ENCODE results near the gene CSK. TPM values are rescaled to one million over a fixed set of nuclear protein-coding genes. Genes with fewer than 3 reads are reported as not detected.

Gene CSK
- total and polyA plus RNA-seq, 2 of the 8 experiments (the other 6 are each of a cell fraction or from before 2014, with no cell fraction given), result 13.7 to 50.2 TPM

- H2BK15ac ChIP-seq (ENCODE audit: low read length), result no peak overlapping the region
- no peaks in the 10 kb centered on the region for H3K36me3 ChIP-seq (ENCODE audit: control insufficient read depth in 2 of 4, insufficient read depth in 4 of 4, low read length in 3 of 4)
- TF ChIP-seq SRF (IDR thresholded peaks at IDR 0.05; ENCODE audit: low read depth, low read length) (no peak), POLR2A (IDR thresholded peaks at IDR 0.05; ENCODE audit: control extremely low read depth in 1 of 2, low read depth in 2 of 2, low read length in 2 of 2) (no peak), SP2 (IDR thresholded peaks at IDR 0.05; ENCODE audit: low read length) (no peak), NANOG (IDR thresholded peaks at IDR 0.05; ENCODE audit: insufficient read depth, low read depth, low read length, poor library complexity, severe bottlenecking) (no peak), EZH2 (IDR thresholded peaks at IDR 0.05; ENCODE audit: low read depth, low read length, severe bottlenecking) (peak; percentile 8), FOSL1 (IDR thresholded peaks at IDR 0.05; ENCODE audit: insufficient read depth, low read depth, low read length) (no peak), POU5F1 (IDR thresholded peaks at IDR 0.05; ENCODE audit: low read depth, low read length) (no peak), ASH2L (IDR thresholded peaks at IDR 0.05; ENCODE audit: low read length) (peak; percentile 53), HDAC2 (IDR thresholded peaks at IDR 0.05; ENCODE audit: borderline replicate concordance in 1 of 2, low read depth in 2 of 2, low read length in 2 of 2) (0 out of 4 replicates have a peak, but pooled peaks of 1 of the 2 experiments have one; percentile 23), KDM4A (IDR thresholded peaks at IDR 0.05; ENCODE audit: low read depth, low read length, severe bottlenecking) (peak; percentile 51)
- TF ChIP-seq, protein P1, sequence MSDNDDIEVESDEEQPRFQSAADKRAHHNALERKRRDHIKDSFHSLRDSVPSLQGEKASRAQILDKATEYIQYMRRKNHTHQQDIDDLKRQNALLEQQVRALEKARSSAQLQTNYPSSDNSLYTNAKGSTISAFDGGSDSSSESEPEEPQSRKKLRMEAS (IDR thresholded peaks at IDR 0.05), result peak; percentile 47; the same call in 1 of the 2 replicates
- peaks cover 9% of the 10 kb centered on the region for H3K23me2 ChIP-seq (ENCODE audit: low read depth, low read length)
- H4K8ac ChIP-seq (ENCODE audit: extremely low read depth, insufficient read depth, low read length), result peak overlapping the region; percentile 3; the same call in 1 of the 2 replicates
- peak overlapping the region; percentile 51 for H4K91ac ChIP-seq (replicated peaks; ENCODE audit: insufficient read length, low read length)
- H3K4ac ChIP-seq (replicated peaks; ENCODE audit: insufficient read length, low read depth, low read length), result peak overlapping the region; percentile 27
- H4K20me1 ChIP-seq (replicated peaks in 1 of 2; ENCODE audit: control insufficient read depth in 1 of 2, insufficient read depth in 2 of 2, low read length in 2 of 2), result peaks cover 3 to 19% of the 10 kb centered on the region in 2 experiments
- 9% methylated on average over 10 of the region's 72 CpGs; no CpG with 5 or more reads in 1 of the 2 experiments for WGBS, 2 experiments (ENCODE audit: extremely low coverage in 1 of 2, insufficient coverage in 1 of 2, insufficient read length in 1 of 2, insufficient replicate concordance in 2 of 2, low coverage in 1 of 2, low lambda C conversion rate in 2 of 2, missing lambda C conversion rate in 1 of 2)
- peaks cover 0 to 15% (median 11%) of the 10 kb centered on the region in 4 experiments; a peak in 6 of 7 replicates for H3K27me3 ChIP-seq (replicated peaks in 1 of 4; ENCODE audit: control insufficient read depth in 3 of 4, extremely low read depth in 1 of 4, insufficient read depth in 3 of 4, low read length in 3 of 4)
- H3K4me2 ChIP-seq (ENCODE audit: insufficient read depth in 1 of 2, low read depth in 2 of 2, low read length in 2 of 2), result peak overlapping the region; percentile 86 to 91
- no peak overlapping the region for H2BK5ac ChIP-seq (ENCODE audit: low read depth, low read length)
- no peak for FAIRE-seq
- peak overlapping the region; percentile 55 to 82 (median 60) for H3K4me3 ChIP-seq (ENCODE audit: extremely low read depth in 1 of 4, insufficient read depth in 2 of 4, low read depth in 3 of 4, low read length in 4 of 4)
- no peaks in the 10 kb centered on the region for H3K9me3 ChIP-seq (ENCODE audit: insufficient read depth in 2 of 2, low read depth in 1 of 2, low read length in 1 of 2)
- H3K27ac ChIP-seq (ENCODE audit: low read depth, low read length), result no peak overlapping the region
- H3K23ac ChIP-seq (ENCODE audit: insufficient read length), result no peak overlapping the region
- peak overlapping the region; percentile 48 for H3K18ac ChIP-seq (ENCODE audit: extremely low read depth, low read length)
- H2BK120ac ChIP-seq (replicated peaks; ENCODE audit: low read depth, low read length), result no peak overlapping the region
- no peak overlapping the region for H2BK20ac ChIP-seq (ENCODE audit: low read length)
- ChIA-PET POLR2A (ENCODE audit: partially characterized antibody) (interaction anchor here (1.0 to 5.6 kb wide), 9 partner anchors 10 to 167 kb away, joined by 3 to 26 read pairs (median 4); partner anchors contain the start of genes CLK3 and ULK3), CTCF (ENCODE audit: partially characterized antibody) (interaction anchor here (0.6 to 53.7 kb wide), 11 partner anchors 10 to 157 kb away, joined by 3 to 1439 read pairs (median 21); partner anchors contain the start of genes CLK3, CPLX3 and LMAN1L)
- no peak overlapping the region for H4K5ac ChIP-seq (ENCODE audit: insufficient read length, low read depth, low read length)
- H2BK12ac ChIP-seq (ENCODE audit: low read depth, low read length), result no peak overlapping the region
- peaks cover 3 to 22% (median 17%) of the 10 kb centered on the region in 4 experiments for H3K4me1 ChIP-seq (replicated peaks in 1 of 4; ENCODE audit: control insufficient read depth in 3 of 4, insufficient read depth in 4 of 4, low read length in 3 of 4)
- H3K14ac ChIP-seq (ENCODE audit: insufficient read length), result no peak overlapping the region
- H3K9ac ChIP-seq (replicated peaks in 1 of 4; ENCODE audit: extremely low read depth in 1 of 4, low read depth in 3 of 4, low read length in 3 of 4), result peak overlapping the region; percentile 5 to 81 (median 18); a peak in 3 of 7 replicates
- no peak for DNase-seq (ENCODE audit: low read depth in 1 of 2, low spot score in 2 of 2)
- no peak overlapping the region for H2AFZ ChIP-seq (ENCODE audit: low read length)
- H3K56ac ChIP-seq (replicated peaks; ENCODE audit: insufficient read length, low read depth, low read length), result peak overlapping the region; percentile 33
- no peak overlapping the region for H2AK5ac ChIP-seq (ENCODE audit: low read depth, low read length)
- peaks cover 0 to 6% of the 10 kb centered on the region in 2 experiments; a peak in 1 of 4 replicates for H3K79me2 ChIP-seq (ENCODE audit: control insufficient read depth in 1 of 2, insufficient read depth in 2 of 2, low read length in 2 of 2)
- H3K79me1 ChIP-seq (ENCODE audit: low read depth, low read length), result peaks cover 10% of the 10 kb centered on the region
These were observed 585 bp downstream of the CSK start for GRCh38 chr15:74782259-74783071.
